Glutamatergic neuron (in vitro differentiated cells): Measurements from ENCODE around the gene DNAJB2. TPM values are rescaled to one million over a fixed set of nuclear protein-coding genes. Genes with fewer than 3 reads are reported as not detected.

ENCODE experiments used
- DNase-seq: peaks from one replicate; pipeline ENCODE4 v3.0.0; 2022
- H3K27ac Mint-ChIP-seq: one replicate; pipeline ENCODE4 v1.8.0; 2020; ENCODE audit warnings: mild to moderate bottlenecking, mixed read lengths, inconsistent platforms; ENCODE audit not compliant: unreplicated experiment
- H3K27me3 Mint-ChIP-seq: one replicate; pipeline ENCODE4 v1.8.0; 2020; ENCODE audit warnings: mild to moderate bottlenecking, moderate library complexity, mixed read lengths, inconsistent platforms; ENCODE audit not compliant: unreplicated experiment
- H3K36me3 Mint-ChIP-seq: one replicate; pipeline ENCODE4 v1.8.0; 2020; ENCODE audit warnings: mild to moderate bottlenecking, mixed read lengths, inconsistent platforms; ENCODE audit not compliant: unreplicated experiment
- H3K4me1 Mint-ChIP-seq: one replicate; pipeline ENCODE4 v1.8.0; 2020; ENCODE audit warnings: mild to moderate bottlenecking, low read depth, mixed read lengths, inconsistent platforms; ENCODE audit not compliant: unreplicated experiment
- H3K4me3 Mint-ChIP-seq: one replicate; pipeline ENCODE4 v1.8.0; 2020; ENCODE audit warnings: mild to moderate bottlenecking, mixed read lengths, inconsistent platforms; ENCODE audit not compliant: unreplicated experiment
- H3K9me3 Mint-ChIP-seq: one replicate; pipeline ENCODE4 v1.8.0; 2020; ENCODE audit warnings: mild to moderate bottlenecking, moderate library complexity, mixed read lengths, inconsistent platforms; ENCODE audit not compliant: unreplicated experiment
- total RNA-seq: library from RNA; stranded (reverse); fragmentation: NEBNext Ultra II Directional; extraction: Animal tissue kit (Norgen Biotek cat#: 25700); gene quantifications from one replicate; pipeline ENCODE4 v1.2.1, GENCODE V29; 2021; ENCODE audit not compliant: unreplicated experiment
- TF ChIP-seq, protein P1 (sequence below): fragments of 200-600 bp; sonication (generic); IDR thresholded peaks from one replicate; pipeline ENCODE4 v1.5.0; 2021; ENCODE audit not compliant: partially characterized antibody, unreplicated experiment

The DNAJB2 gene
- total RNA-seq, 1 donor from 2014 or later: 124 TPM

- peaks cover 3% of the 10 kb centered on the region for H3K27me3 Mint-ChIP-seq
- H3K9me3 Mint-ChIP-seq: peaks cover 11% of the 10 kb centered on the region
- H3K36me3 Mint-ChIP-seq: no peaks in the 10 kb centered on the region
- DNase-seq: no peak
- peak overlapping the region; percentile 19 for H3K27ac Mint-ChIP-seq
- peak overlapping the region; percentile 53 for H3K4me3 Mint-ChIP-seq
- H3K4me1 Mint-ChIP-seq: peaks cover 34% of the 10 kb centered on the region
- TF ChIP-seq, protein P1, sequence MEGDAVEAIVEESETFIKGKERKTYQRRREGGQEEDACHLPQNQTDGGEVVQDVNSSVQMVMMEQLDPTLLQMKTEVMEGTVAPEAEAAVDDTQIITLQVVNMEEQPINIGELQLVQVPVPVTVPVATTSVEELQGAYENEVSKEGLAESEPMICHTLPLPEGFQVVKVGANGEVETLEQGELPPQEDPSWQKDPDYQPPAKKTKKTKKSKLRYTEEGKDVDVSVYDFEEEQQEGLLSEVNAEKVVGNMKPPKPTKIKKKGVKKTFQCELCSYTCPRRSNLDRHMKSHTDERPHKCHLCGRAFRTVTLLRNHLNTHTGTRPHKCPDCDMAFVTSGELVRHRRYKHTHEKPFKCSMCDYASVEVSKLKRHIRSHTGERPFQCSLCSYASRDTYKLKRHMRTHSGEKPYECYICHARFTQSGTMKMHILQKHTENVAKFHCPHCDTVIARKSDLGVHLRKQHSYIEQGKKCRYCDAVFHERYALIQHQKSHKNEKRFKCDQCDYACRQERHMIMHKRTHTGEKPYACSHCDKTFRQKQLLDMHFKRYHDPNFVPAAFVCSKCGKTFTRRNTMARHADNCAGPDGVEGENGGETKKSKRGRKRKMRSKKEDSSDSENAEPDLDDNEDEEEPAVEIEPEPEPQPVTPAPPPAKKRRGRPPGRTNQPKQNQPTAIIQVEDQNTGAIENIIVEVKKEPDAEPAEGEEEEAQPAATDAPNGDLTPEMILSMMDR: no peak
Observed at GRCh38 chr2:219282943-219283581, 3.9 kb downstream of the DNAJB2 start.

GRCh38 chr2:219284501-219285372 is 5.6 kb downstream of the DNAJB2 start:
- DNase-seq: no peak
- TF ChIP-seq, protein P1: no peak
- peaks cover 26% of the 10 kb centered on the region for H3K4me1 Mint-ChIP-seq

GRCh38 chr2:219285373-219285735 is 6.2 kb downstream of the DNAJB2 start:
- DNase-seq: no peak

More at GRCh38 chr2:219284501-219285372, 5.6 kb downstream of the DNAJB2 start:
- peaks cover 5% of the 10 kb centered on the region for H3K9me3 Mint-ChIP-seq
- no peak overlapping the region for H3K4me3 Mint-ChIP-seq
- peaks cover 3% of the 10 kb centered on the region for H3K27me3 Mint-ChIP-seq
- no peaks in the 10 kb centered on the region for H3K36me3 Mint-ChIP-seq
- H3K27ac Mint-ChIP-seq: peak overlapping the region; percentile 41

DNA sequence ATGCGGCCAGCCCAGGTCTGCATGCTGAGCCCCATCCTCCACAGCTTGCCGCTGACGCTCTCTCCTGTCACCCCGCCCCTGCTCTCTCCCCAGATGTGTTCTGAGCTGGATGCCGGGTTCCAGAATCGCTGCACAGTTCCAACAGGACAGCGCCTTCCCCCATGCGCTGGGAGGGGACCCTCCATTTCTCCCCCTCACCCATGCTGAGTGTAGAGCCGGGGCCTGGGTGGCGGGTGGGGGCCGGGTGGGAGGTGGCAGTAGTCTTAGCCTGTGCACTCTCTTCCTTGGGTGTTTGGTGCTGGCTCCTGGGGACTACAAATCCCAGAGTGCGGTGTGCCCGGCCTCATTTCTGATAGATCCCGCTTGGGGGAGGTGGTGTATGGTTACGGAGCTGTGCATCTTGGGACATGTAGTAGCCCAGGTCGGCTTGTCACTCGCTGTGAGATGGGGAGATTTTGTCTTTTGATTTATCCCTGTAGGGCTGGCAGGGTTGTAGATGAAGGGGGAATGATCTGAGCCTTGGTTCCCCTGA is 6.8 kb downstream of the DNAJB2 start:
- peaks cover 19% of the 10 kb centered on the region for H3K4me1 Mint-ChIP-seq
- no peak overlapping the region for H3K27ac Mint-ChIP-seq
- peak overlapping the region; percentile 18 for H3K4me3 Mint-ChIP-seq
- peak; percentile 73 for DNase-seq
- no peaks in the 10 kb centered on the region for H3K27me3 Mint-ChIP-seq
- TF ChIP-seq, protein P1: no peak
- H3K9me3 Mint-ChIP-seq: peaks cover 2% of the 10 kb centered on the region
- H3K36me3 Mint-ChIP-seq: no peaks in the 10 kb centered on the region

More at GRCh38 chr2:219285373-219285735, 6.2 kb downstream of the DNAJB2 start:
- Mint-ChIP-seq H3K27ac (peak overlapping the region; percentile 41), H3K4me1 (peaks cover 24% of the 10 kb centered on the region), H3K27me3 (peaks cover 1% of the 10 kb centered on the region), H3K9me3 (peaks cover 3% of the 10 kb centered on the region), H3K4me3 (peak overlapping the region; percentile 55), H3K36me3 (no peaks in the 10 kb centered on the region)
- TF ChIP-seq, protein P1: no peak
